IMR-90 (cell line): ENCODE measurements around the gene GATA3.

Experiments
- CEBPB ChIP-seq: IDR thresholded peaks from 2 replicates; pipeline ENCODE4 v1.6.1; 2012; ENCODE audit warnings: low read depth, low read length, improper control_type of control experiment
- CHD1 ChIP-seq: IDR thresholded peaks from 2 replicates; pipeline ENCODE4 v1.6.1; 2012; ENCODE audit warnings: low read depth, low read length, improper control_type of control experiment
- POLR2A ChIP-seq: IDR thresholded peaks from 2 replicates; pipeline ENCODE4 v1.6.1; 2012; ENCODE audit warnings: mild to moderate bottlenecking, low read depth, low read length
- RAD21 ChIP-seq: IDR thresholded peaks from 2 replicates; pipeline ENCODE4 v1.6.1; 2012; ENCODE audit warnings: low read length, improper control_type of control experiment
- SMC3 ChIP-seq: fragments of 150-350 bp; IDR thresholded peaks from 2 replicates; pipeline ENCODE4 v1.6.1; 2016; ENCODE audit warnings: low read depth, mild to moderate bottlenecking, antibody characterized with exemption, low read length, moderate library complexity
- TF ChIP-seq, protein P1 (sequence below): conservative IDR thresholded peaks from 2 replicates; pipeline ENCODE4 v1.5.1; 2012; ENCODE audit warnings: mild to moderate bottlenecking, low read depth, low read length, improper control_type of control experiment

- no peak for TF ChIP-seq POLR2A
- TF ChIP-seq CHD1 = no peak
- no peak for TF ChIP-seq SMC3
- TF ChIP-seq, protein P1, sequence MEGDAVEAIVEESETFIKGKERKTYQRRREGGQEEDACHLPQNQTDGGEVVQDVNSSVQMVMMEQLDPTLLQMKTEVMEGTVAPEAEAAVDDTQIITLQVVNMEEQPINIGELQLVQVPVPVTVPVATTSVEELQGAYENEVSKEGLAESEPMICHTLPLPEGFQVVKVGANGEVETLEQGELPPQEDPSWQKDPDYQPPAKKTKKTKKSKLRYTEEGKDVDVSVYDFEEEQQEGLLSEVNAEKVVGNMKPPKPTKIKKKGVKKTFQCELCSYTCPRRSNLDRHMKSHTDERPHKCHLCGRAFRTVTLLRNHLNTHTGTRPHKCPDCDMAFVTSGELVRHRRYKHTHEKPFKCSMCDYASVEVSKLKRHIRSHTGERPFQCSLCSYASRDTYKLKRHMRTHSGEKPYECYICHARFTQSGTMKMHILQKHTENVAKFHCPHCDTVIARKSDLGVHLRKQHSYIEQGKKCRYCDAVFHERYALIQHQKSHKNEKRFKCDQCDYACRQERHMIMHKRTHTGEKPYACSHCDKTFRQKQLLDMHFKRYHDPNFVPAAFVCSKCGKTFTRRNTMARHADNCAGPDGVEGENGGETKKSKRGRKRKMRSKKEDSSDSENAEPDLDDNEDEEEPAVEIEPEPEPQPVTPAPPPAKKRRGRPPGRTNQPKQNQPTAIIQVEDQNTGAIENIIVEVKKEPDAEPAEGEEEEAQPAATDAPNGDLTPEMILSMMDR = no peak
- TF ChIP-seq CEBPB = no peak
- TF ChIP-seq RAD21 = no peak
Measured at GRCh38 chr10:8051851-8052257, 2.6 kb upstream of the GATA3 start.
